Left kidney (tissue), 2 donors: ENCODE measurements around the gene TMEM179B. TPM values are rescaled to one million over a fixed set of nuclear protein-coding genes. Genes with fewer than 3 reads are reported as not detected.
A peak's percentile ranks its signal among the peaks of the same experiment; 100 is the strongest.
"Not testable (repeated sequence)": the region's sequence is repeated elsewhere in the genome, so short reads cannot be mapped to it uniquely, and the experiment has no call there.

Experiments
- DNase-seq: peaks from one replicate; pipeline ENCODE4 v3.0.0-alpha.2; 2013
- polyA plus RNA-seq: library from polyadenylated mRNA; unstranded; fragments of 120-200 nt; gene quantifications from one replicate; pipeline ENCODE4 v1.2.1, GENCODE V29; 2013; ENCODE audit not compliant: insufficient read length

Gene TMEM179B
- polyA plus RNA-seq, 1 donor = 66.4 TPM

DNA sequence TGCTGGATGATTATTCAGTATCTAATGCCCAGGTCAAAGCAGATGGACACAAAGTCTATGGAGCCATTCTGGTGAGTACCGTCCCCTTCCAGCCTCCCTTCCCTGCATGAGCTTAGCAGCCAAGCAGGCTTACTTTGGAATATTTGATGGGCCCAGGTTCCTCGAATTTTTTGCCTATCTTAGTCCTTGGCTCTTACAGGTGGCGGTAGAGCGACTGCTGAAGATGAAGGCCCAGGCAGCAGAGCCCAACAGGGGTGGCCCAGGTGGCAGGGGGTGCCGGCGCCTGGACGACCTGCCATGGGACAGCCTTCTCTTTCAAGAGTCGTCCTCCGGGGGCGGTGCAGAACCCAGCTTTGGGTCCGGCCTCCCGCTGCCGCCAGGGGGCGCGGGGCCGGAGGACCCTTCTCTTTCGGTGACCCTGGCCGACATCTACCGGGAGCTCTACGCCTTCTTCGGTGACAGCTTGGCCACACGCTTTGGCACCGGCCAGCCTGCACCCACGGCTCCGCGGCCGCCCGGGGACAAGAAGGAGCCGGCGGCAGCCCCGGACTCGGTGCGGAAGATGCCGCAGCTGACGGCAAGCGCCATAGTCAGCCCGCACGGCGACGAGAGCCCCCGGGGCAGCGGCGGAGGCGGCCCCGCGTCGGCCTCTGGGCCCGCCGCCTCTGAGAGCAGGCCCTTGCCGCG lies 741 bp upstream of the TMEM179B start:
- DNase-seq = peak; percentile 89

DNA sequence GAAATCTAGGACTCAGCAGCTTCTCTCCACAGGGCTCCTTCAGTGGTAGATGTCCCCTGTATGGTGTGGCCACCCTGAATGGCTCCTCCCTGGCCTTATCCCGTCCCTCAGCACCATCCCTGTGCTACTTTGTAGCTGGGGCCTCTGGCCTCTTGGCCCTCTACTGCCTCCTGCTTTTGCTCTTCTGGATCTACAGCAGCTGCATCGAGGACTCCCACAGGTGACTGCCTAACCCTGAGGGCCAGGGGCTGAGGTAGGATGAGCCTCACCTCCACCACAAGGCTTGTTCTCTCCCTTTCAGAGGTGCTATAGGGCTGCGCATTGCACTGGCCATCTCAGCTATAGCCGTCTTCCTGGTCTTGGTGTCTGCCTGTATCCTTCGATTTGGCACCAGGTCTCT lies 1.8 kb downstream of the TMEM179B start:
- no peak for DNase-seq

DNA sequence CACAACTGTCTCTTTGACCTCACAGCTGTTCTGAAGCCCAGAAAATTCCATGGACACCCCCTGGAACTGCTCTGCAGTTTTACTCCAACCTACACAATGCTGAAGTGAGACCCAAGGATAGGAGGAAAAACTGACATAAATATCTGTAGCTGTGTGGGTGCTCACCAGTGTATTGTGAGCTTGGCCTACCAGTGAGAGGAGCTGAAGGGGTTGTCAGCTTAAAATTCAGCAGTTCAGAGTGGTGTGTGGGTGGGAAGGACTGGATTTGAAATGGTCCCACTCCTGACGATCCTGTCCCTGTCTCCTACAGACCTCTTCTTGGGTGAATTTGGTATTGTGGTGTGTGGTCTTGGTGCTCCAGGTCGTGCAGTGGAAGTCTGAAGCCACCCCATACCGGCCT lies 2.4 kb downstream of the TMEM179B start:
- DNase-seq = no peak

DNA sequence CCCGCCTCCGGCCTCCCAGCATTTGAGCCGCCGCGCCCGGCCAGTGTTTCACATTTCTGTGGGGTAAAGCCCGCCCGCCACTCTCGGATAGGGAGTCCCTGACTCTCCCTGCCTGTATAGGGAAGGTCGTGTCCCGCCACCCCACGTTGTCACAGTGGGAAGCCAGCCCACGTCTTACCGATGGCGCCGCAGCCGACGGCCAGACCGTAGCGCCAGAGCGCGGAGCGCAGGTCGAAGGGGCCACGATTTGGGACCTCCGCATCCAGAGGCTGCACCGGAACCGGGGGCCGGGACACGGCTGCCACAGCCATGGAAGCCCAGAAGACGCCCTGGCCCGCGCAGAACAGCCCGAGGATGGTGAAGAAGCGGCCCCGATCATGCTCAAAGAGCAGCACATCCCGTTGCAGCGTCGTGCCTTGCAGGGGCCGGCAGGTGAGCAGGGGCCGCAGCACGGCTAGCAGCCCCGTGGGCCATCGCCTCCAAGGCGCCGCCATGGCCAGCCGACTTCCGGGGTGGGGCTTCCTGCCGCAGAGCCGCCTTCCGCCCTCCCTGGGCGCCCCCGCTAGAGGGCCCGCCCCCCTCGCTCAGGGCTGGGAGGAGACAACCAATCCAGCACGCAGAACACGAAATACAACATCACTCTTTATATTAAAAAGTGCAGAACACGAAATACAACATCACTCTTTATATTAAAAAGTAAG lies 4.4 kb downstream of the TMEM179B start, which contains the start of gene TMEM223:
TSS of gene TMEM223 (minus strand) at position 506 of the 701 bp plus-strand sequence. CDS start at position 494, 12 bp downstream.
- DNase-seq = peak; percentile 84

DNA sequence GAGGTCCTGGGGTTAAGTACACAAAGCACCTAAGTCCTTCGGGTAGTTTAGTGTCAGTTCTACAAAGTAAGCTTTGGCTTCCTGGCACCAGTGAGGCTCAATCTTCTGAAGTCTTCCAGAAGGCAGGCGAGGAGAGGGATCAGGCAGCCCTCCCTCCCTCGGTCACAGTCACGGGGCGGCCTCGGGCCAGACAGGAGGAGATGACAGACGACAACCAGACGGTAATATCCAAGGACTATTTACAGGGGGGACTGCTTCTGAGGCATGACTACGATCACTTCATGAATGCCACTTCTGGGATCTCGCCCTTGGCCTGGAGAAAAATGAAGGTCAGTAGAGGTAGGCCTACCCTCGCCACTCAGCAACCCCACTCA lies 5.0 kb downstream of the TMEM179B start:
- no peak for DNase-seq

DNA sequence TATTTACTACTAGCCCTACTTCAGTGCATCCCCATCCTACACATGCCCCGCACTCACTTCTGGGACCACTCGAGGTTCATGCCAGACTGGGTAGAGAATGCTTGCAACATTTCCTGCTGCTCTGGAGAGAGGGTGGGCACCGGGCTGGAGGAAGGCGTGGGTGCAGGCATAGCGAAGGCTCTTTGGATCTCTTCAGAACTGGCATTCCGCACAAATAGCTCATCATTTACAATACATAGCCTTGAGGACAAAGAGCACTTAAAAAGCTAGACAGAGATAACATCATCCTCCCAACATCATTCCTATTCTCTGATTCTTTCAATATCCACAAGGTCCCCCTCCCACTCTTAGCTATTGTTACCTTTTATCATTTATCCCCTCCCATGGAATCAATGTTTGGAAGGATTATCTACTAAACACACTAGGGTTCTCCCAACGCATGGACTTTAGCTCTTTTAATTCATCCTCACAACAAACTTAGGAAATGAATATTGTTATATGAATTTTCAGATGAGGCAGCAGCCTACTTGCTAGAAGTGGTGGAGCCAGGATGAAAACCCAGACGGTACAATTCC lies 7.1 kb downstream of the TMEM179B start:
- DNase-seq = no peak

DNA sequence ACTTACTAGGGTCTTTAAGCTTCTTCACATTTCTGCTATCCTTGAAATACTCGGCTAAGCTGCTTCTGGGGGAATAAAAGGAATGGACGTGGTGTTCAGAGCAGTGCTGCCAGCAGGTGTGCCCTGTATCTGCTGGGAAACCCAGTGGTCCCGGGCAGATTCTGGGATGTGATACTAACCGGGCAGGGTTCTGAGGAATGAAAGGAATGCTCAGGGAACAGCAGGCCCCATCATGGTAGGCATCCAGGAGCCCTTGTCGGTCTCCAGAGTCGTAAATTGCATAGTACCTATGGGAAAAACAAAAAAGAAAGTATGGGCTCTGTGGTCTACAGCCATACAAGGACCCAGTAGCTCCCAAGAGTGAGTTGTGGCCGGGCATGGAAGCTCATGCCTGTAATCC lies 9.1 kb downstream of the TMEM179B start:
- DNase-seq = no peak

DNA sequence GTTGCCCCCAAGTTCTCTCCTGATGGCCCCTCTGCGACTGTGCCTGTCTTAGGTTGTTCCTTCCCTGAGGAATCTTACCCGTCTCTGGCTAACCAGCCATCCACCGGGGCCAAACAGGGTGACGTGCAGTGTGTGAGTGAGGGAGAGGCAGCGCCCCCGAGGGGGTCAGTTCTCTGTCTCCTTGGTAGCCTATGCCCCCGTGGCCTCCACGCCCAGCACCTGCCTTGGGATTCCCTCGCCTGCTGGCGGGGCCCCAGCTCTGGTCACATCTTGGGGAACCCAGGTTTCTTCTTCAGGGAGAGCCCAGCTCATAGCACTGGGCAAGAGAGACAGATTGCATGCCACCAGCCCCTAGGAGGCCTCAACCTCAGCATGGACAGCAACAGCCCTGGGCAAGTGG lies 12.3 kb downstream of the TMEM179B start:
- DNase-seq = no peak

DNA sequence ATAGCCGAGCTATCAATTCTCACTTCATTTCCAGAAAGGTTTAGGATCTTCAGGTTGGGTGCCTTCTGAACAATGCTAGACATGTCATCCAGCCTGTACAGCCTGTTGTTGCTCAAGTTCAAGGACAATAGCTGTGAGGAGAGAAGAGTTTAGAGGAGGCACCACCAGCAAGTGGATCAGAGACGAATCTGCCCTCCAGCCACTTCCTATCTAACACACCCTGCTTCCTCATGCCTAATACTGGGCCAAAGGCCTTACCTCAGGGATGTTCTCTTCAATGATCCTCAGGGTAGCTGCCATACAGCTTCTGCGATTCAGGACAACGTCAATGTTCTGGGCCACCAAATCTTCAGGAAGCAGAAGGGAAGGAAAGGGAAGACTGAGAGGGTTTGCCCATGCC lies 13.9 kb downstream of the TMEM179B start:
- no peak for DNase-seq

DNA sequence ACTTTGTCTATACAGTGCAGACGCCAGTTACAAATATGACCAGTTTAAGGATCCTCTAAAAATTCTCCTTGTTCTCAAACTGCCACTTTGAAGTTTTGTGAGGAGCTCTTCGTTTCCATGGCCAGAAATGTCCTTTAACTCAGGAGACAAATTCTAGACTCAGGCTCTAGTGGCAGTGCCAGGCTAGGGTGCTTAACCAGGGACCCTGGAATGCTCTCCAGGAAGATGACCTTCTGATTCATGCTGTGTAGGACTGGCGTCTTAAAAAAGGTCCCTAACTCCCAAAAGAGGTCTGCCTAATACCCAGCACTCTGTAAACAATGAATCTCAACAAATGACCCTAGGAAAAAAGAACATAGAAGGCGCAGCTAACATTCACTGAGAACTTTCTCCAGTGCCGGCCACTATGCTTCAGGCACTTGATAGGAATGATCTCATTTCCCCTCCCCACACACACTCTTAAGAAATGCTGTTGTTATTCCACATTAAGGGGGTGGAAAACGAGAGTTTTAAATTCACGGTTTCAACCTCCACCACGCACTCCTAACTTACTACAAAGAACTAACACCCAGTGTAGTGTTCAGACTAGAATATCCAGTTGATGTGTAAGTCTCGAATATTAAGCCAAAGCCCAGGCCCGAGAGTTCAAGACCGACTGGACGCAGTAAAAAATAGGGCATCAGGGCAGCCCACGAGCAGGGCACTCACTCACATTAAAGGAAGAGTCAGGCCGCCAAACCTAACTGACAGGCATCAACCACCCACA lies 17.3 kb downstream of the TMEM179B start:
- peak; percentile 51 for DNase-seq

DNA sequence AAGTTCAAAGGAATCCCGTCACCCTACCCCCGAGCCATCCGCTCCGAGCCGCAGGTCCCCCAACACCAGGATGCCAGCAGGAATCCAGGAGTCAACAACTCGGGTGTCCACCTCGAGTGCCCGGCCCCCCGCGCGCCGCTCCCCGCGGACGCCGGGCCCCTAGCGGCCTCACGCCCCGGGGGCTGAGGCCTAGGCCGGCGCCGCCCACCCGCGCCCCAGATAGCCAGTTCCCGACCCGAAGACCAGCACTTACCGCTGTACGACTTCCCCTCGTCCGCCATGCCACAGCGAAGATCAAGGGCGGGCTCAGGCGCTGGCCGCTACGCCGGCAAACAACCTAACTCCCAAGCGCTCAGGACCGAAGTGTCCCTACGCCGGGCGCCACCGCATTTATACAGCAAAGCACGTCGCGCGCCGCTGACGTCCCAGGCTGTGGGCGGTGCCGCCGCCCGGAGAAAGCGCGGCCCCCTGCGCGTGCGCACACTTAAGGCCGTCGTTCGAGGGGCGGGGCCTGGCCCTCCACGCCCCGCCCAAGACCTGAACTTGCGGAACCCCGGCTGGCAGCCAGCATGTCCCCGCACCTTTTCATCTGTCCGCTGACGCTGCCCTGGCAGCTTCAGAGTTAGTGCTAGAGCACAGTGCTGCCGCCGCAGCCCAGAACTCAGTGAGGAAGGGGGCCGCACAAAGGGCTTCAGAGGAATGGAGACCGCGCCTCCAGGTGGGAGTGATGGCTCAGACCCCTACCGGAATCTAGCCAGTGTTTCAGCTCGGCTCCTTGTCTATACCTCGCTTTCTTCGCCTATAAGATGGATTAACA lies 18.1 kb downstream of the TMEM179B start, which contains the start of gene NXF1:
TSS of gene NXF1 (minus strand) at position 365 of the 817 bp plus-strand sequence. CDS start at position 281, 84 bp downstream.
- DNase-seq = peak; percentile 94

DNA sequence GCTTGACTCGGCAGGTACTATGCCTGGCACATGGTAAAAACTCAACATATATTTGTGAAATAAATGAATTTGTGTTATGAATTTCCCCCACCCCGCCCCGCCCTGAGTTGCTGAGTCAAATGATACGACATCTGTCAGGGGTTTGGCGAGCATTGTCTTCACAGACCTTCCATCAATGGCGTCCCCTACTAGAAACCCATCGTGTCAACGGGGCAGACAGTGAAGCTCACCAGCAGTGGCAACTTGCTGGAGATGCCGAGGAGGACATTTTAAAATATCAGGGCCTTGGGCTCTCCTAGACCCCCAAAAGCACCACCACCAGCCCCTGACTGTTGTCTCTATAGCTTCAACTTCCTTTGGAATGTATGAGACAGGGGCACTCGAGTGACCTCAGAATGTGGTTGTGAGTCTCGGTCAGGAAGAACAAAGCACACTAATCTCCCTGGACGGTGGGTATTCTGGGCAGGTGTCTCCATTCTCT lies 18.8 kb downstream of the TMEM179B start:
- no peak for DNase-seq

DNA sequence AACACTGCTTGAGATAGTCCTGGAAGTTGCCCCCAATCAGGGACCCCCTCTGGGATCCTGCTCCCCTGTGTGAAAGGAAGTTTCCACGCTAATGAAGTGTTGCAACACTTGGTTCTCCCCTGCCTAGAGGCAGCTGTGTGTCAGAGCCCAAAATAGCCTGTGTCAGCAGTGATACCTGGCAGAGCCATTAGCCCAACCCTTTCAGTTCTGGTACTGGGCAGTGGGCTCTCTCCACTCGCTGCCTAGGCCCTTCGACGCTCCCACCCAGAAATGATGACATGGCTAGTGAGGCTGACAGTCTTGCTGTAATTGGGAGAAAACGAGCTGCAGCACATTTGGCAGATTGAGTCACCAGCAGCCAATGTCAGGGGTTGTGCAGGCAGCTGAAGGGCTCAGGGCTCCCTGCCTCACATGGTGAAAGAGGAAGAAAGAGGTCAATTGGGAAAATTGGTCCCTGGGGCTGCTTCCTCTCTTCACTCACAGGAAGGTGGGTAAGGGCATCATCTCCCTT lies 19.5 kb downstream of the TMEM179B start:
- DNase-seq = no peak

DNA sequence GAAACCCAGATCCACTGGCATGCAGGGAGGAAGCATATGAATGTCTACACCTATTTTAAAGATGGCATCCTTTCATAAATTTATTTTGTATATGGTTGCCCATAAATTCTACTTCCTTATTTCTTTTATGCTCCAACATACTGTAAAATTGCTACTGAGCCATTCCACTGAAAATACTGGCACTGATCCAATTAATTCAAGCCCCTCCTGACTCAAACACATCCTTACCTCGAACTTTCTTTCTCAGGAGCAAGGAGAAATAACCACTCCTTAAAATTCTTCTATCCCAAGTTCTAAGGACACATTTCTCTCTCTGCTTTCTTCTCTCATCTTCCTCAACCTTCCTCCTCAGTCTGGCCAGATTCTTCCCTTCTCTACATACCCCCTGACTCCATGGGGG lies 23.5 kb downstream of the TMEM179B start:
- no peak for DNase-seq

DNA sequence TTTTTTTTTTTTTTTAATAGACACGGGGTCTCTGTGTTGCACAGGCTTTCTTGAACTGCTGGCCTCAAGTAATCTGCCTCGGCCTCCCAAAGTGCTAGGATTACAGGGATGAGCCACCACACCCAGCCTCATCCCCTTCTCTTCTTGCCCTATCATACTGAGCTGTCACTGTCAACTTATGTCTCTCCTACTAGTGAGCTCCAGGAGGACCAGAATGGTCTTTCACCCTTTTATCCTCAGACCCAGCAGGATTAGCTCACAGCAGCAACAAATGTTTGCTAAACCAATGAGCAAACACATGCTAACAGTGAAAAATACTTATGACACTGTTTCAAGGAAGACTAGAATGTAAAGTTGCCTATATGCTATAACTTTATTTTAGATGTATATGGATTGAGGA lies 24.5 kb downstream of the TMEM179B start:
- DNase-seq = no peak

DNA sequence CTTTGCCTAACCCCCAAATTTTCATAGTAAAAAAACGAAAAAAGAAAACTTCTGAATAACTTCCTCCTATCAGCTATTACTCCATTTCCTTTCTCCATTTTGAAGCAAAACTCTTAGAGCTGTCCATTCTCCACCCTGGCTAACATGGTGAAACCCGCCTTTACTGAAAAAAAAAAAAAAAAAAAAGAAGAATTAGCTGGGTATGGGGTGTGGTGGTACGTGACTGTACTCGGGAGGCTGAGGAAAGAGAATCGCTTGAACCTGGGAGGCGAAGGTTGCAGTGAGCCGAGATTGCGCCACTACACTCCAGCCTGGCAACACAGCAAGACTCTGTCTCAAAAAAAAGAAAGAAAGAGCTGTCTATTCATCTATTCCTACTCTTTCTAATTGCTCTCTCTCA lies 29.4 kb downstream of the TMEM179B start:
- DNase-seq = no peak

DNA sequence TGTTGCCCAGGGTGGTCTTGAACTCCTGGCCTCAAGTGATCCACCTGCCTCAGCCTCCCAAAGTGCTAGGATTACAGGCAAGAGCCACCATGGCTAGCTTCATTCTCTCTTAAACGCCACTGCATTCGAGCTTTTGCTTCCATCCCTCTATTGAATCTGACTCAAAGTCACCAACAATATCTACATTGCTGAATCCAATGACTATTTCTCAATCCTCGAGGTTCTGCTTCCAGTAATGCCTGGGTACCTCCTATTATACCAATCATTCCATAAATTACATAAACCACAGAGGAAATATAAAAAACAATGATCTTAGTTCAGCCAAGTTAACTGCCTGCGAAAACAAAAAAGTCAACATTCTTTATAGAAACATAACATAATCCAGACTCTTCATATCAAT lies 29.9 kb downstream of the TMEM179B start:
- DNase-seq = no peak

DNA sequence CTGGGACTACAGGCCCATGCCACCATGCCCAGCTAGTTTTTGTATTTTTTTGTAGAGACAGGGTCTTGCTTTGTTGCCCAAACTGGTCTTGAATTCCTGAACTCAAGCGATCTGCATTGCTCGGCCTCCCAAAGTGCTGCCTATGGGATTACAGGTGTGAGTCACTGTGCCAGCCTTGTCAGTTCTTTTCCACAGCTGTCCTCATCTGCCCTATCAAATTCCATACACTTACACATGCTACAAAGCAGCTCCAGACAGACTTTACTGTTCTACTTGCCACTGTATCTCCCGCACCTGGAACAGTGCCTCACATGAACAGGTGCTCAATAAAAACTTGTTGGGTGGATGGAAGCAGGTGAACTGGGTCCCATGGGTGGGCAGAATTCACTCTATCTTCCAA lies 36.5 kb downstream of the TMEM179B start:
- no peak for DNase-seq

DNA sequence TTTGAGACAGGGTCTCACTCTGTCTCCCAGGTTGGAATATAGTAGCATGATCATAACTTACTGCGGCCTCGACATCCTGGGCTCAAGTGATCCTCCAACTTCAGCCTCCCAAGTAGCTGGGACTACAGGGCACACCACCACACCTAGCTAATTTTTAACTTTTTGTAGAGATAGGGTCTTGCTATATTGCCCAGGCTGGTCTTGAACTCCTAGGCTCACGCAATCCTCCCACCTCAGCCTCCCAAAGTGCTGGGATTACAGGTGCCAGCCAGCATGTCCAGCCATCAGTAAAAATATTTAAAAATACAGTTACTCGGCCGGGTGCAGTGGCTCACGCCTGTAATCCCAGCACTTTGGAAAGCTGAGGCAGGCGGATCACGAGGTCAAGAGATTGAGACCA lies 40.9 kb downstream of the TMEM179B start:
- DNase-seq = not testable (repeated sequence)

DNA sequence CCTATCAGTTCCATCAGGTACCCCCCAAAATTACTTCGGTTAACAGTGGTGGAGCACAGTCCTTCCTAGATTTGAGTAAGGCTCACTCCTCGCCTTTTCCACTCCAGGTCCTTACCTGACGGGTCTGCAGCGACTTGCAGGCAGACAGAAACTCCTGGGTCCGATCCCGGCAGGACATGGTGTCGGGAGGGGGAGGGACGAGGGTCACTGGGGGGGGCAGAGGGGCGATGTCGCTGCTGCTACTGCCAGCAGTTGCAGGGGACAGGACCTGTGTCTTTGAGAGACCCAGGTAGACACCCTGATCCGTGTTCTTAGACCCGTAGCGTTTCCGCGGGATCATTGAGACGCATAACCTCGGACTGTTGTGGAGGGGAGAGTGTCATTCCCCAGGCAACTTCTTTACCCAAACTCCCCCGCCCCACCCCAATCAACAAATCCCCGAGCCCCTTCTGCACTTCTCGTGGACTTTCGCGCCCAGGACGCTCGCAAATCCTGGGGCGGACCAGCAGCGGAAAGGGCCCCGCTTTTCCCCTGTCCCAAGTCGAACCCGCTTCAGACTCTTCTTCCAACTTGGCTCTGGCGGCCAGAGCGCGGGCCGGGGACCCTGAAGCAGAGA lies 43.8 kb downstream of the TMEM179B start:
- peak; percentile 78 for DNase-seq
